ENCODE results near the gene EHBP1L1. TPM values are rescaled to one million over a fixed set of nuclear protein-coding genes. Genes with fewer than 3 reads are reported as not detected.

EHBP1L1 gene
- total RNA-seq, 1 donor, result 58.6 TPM

DNA sequence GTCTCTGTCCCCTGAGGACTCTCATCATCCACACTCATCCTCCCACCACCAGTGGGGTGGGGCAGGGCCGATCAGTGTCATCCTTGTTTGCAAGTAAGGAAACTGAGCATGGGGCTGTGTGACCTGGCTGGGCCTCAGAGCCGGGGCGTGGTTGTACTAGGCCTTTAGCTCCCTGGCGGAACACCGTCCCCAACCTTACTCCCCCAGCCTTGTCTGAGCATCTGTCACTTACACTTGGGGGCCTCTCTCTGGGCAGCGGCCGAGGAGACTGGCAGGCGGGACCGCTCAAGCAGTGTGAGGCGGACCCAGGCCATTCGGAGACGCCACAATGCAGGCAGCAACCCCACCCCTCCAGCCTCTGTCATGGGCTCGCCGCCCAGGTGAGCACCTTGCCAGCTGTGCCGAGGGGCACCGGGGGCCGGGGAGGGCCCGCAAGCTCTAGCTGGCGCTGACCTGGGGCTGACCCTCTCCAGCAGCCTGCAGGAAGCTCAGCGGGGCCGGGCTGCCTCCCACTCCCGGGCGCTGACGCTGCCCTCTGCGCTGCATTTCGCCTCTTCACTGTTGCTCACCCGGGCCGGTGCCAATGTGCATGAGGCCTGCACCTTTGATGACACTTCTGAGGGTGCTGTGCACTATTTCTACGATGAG lies 43.6 kb downstream of the EHBP1L1 start:
- no peak for DNase-seq (ENCODE audit: insufficient read length, low spot score, missing footprints)
- Histone ChIP-seq H3K4me1 (ENCODE audit: insufficient read depth, low read length) (peaks cover 9% of the 10 kb centered on the region), H4K20me1 (ENCODE audit: insufficient read depth, low read length) (peaks cover 28% of the 10 kb centered on the region), H2AFZ (ENCODE audit: low read length) (no peak overlapping the region), H3K4me2 (ENCODE audit: insufficient read depth, low read length) (no peak overlapping the region), H3K27ac (ENCODE audit: low read depth, low read length) (no peak overlapping the region), H3K36me3 (ENCODE audit: insufficient read depth, low read length) (peaks cover 66% of the 10 kb centered on the region), H3K9me3 (ENCODE audit: low read depth, low read length) (no peaks in the 10 kb centered on the region), H3K4me3 (ENCODE audit: insufficient read depth, low read length) (no peak overlapping the region), H3K79me2 (ENCODE audit: insufficient read depth, low read length) (peaks cover 59% of the 10 kb centered on the region), H3K27me3 (ENCODE audit: insufficient read depth, low read length) (no peaks in the 10 kb centered on the region)
- TF ChIP-seq, protein P1, sequence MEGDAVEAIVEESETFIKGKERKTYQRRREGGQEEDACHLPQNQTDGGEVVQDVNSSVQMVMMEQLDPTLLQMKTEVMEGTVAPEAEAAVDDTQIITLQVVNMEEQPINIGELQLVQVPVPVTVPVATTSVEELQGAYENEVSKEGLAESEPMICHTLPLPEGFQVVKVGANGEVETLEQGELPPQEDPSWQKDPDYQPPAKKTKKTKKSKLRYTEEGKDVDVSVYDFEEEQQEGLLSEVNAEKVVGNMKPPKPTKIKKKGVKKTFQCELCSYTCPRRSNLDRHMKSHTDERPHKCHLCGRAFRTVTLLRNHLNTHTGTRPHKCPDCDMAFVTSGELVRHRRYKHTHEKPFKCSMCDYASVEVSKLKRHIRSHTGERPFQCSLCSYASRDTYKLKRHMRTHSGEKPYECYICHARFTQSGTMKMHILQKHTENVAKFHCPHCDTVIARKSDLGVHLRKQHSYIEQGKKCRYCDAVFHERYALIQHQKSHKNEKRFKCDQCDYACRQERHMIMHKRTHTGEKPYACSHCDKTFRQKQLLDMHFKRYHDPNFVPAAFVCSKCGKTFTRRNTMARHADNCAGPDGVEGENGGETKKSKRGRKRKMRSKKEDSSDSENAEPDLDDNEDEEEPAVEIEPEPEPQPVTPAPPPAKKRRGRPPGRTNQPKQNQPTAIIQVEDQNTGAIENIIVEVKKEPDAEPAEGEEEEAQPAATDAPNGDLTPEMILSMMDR (IDR thresholded peaks at IDR 0.05; ENCODE audit: extremely low read depth, low read depth, low read length), result no peak

- Histone ChIP-seq H3K36me3 (ENCODE audit: insufficient read depth, low read length) (peaks cover 71% of the 10 kb centered on the region), H3K79me2 (ENCODE audit: insufficient read depth, low read length) (peaks cover 51% of the 10 kb centered on the region)
- TF ChIP-seq, protein P1 (IDR thresholded peaks at IDR 0.05; ENCODE audit: extremely low read depth, low read depth, low read length), result no peak
Measured at GRCh38 chr11:65620666-65621065, 44.8 kb downstream of the EHBP1L1 start.

GRCh38 chr11:65621460-65621859 lies 45.6 kb downstream of the EHBP1L1 start:
- DNase-seq (ENCODE audit: insufficient read length, low spot score, missing footprints), result no peak
- no peak overlapping the region for H2AFZ ChIP-seq (ENCODE audit: low read length)
- H3K27me3 ChIP-seq (ENCODE audit: insufficient read depth, low read length), result no peaks in the 10 kb centered on the region
- H3K79me2 ChIP-seq (ENCODE audit: insufficient read depth, low read length), result peaks cover 44% of the 10 kb centered on the region
- no peak overlapping the region for H3K4me3 ChIP-seq (ENCODE audit: insufficient read depth, low read length)
- peaks cover 7% of the 10 kb centered on the region for H3K4me1 ChIP-seq (ENCODE audit: insufficient read depth, low read length)
- H4K20me1 ChIP-seq (ENCODE audit: insufficient read depth, low read length), result peaks cover 25% of the 10 kb centered on the region
- H3K36me3 ChIP-seq (ENCODE audit: insufficient read depth, low read length), result peaks cover 79% of the 10 kb centered on the region
- no peaks in the 10 kb centered on the region for H3K9me3 ChIP-seq (ENCODE audit: low read depth, low read length)
- H3K27ac ChIP-seq (ENCODE audit: low read depth, low read length), result no peak overlapping the region
- no peak overlapping the region for H3K4me2 ChIP-seq (ENCODE audit: insufficient read depth, low read length)
- TF ChIP-seq, protein P1 (IDR thresholded peaks at IDR 0.05; ENCODE audit: extremely low read depth, low read depth, low read length), result no peak

More at GRCh38 chr11:65620666-65621065, 44.8 kb downstream of the EHBP1L1 start:
- Histone ChIP-seq H3K4me1 (ENCODE audit: insufficient read depth, low read length) (peaks cover 9% of the 10 kb centered on the region), H3K4me3 (ENCODE audit: insufficient read depth, low read length) (no peak overlapping the region), H3K27ac (ENCODE audit: low read depth, low read length) (no peak overlapping the region), H3K27me3 (ENCODE audit: insufficient read depth, low read length) (no peaks in the 10 kb centered on the region), H4K20me1 (ENCODE audit: insufficient read depth, low read length) (peaks cover 28% of the 10 kb centered on the region), H3K4me2 (ENCODE audit: insufficient read depth, low read length) (no peak overlapping the region), H3K9me3 (ENCODE audit: low read depth, low read length) (no peaks in the 10 kb centered on the region), H2AFZ (ENCODE audit: low read length) (no peak overlapping the region)
- DNase-seq (ENCODE audit: insufficient read length, low spot score, missing footprints), result no peak

DNA sequence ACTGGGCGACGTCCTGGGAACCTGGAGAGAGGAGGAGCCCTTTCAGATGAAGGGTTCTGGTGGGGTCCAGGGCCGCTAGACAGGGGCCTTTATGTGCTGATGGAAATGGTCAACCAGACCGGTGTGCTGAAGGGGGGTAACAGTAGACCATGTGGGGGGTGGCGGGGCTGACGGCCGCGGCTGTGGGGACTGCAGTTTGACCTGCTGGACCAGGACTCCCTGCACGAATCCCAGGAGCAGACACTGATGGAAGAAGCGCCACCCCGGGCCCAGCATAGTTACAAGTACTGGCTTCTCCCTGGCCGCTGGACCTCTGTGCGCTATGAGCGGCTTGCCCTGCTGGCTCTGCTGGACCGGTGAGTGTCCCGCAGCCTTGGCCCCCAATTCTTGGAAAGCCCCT lies 46.2 kb downstream of the EHBP1L1 start:
- H3K27ac ChIP-seq (ENCODE audit: low read depth, low read length), result no peak overlapping the region
- peaks cover 1% of the 10 kb centered on the region for H3K4me1 ChIP-seq (ENCODE audit: insufficient read depth, low read length)
- no peaks in the 10 kb centered on the region for H3K27me3 ChIP-seq (ENCODE audit: insufficient read depth, low read length)
- TF ChIP-seq, protein P1 (IDR thresholded peaks at IDR 0.05; ENCODE audit: extremely low read depth, low read depth, low read length), result no peak
- no peak overlapping the region for H3K4me2 ChIP-seq (ENCODE audit: insufficient read depth, low read length)
- no peaks in the 10 kb centered on the region for H3K9me3 ChIP-seq (ENCODE audit: low read depth, low read length)
- no peak overlapping the region for H2AFZ ChIP-seq (ENCODE audit: low read length)
- peaks cover 84% of the 10 kb centered on the region for H3K36me3 ChIP-seq (ENCODE audit: insufficient read depth, low read length)
- H3K4me3 ChIP-seq (ENCODE audit: insufficient read depth, low read length), result no peak overlapping the region
- peaks cover 38% of the 10 kb centered on the region for H3K79me2 ChIP-seq (ENCODE audit: insufficient read depth, low read length)
- peaks cover 19% of the 10 kb centered on the region for H4K20me1 ChIP-seq (ENCODE audit: insufficient read depth, low read length)
- DNase-seq (ENCODE audit: insufficient read length, low spot score, missing footprints), result no peak

Data from osteoblast (primary cell).